ENCODE results near the gene SARS1.
"Not testable (repeated sequence)": the region's sequence is repeated elsewhere in the genome, so short reads cannot be mapped to it uniquely, and the experiment has no call there.

Gene SARS1, protein sequence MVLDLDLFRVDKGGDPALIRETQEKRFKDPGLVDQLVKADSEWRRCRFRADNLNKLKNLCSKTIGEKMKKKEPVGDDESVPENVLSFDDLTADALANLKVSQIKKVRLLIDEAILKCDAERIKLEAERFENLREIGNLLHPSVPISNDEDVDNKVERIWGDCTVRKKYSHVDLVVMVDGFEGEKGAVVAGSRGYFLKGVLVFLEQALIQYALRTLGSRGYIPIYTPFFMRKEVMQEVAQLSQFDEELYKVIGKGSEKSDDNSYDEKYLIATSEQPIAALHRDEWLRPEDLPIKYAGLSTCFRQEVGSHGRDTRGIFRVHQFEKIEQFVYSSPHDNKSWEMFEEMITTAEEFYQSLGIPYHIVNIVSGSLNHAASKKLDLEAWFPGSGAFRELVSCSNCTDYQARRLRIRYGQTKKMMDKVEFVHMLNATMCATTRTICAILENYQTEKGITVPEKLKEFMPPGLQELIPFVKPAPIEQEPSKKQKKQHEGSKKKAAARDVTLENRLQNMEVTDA

DNA sequence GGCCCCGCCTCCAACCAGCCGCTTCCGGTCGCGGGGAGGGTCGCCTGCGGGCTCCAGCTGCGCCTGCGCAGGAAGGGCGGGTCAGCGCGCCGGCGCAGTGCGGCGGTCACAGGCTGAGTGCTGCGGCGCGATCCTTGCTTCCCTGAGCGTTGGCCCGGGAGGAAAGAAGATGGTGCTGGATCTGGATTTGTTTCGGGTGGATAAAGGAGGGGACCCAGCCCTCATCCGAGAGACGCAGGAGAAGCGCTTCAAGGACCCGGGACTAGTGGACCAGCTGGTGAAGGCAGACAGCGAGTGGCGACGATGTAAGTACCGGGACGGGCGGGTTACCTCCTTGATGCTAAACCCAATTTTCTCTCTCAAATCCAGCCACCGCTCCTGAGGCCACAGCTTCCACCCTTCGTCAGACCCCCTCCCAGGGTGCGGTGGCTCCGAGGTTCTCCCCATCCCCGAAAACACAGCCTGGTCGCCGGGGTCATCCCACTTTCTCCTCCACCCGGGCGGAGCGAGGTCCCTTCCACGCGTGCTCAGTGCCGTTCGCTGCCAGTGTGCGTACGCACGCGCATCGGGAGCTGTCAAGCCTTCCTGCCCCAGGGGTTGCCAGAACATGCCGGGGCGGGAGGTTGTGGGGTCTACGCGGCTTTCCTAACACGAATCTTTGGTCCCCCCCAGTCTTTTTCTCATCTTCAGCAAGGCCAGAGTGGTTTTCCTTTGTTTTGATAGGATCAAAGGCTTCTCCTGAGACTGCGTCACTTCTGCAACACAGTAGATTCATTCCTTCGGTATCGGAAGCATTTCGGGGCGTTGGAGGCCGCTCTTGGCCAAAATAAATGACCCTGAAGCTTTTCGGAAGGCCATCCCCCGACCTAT lies at the start of gene SARS1:
Gene SARS1 (plus strand): TSS at position 95 of the 870 bp plus-strand sequence. CDS start 75 bp downstream, at position 170.
- DNase-seq (ENCODE audit: low read depth in 2 of 2): peak; percentile 80 to 81

DNA sequence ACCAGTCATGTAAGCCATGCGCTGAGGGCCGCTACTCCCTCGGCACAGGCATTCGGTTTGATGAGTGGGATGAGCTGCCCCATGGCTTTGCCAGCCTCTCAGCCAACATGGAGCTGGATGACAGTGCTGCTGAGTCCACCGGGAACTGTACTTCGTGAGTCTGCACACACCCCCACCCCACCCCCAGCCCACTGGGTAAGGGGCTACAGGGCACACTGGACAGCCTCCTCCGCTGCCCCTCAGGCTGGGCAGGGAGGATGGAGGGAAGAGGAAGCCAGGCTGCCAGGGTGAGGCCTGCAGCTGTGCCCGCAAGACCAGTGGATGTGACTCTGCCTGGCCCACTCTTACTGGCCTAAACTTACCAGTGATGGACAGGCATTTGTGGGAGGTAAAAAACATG lies 49.2 kb upstream of the SARS1 start:
- no peak for DNase-seq (ENCODE audit: low read depth in 2 of 2)

DNA sequence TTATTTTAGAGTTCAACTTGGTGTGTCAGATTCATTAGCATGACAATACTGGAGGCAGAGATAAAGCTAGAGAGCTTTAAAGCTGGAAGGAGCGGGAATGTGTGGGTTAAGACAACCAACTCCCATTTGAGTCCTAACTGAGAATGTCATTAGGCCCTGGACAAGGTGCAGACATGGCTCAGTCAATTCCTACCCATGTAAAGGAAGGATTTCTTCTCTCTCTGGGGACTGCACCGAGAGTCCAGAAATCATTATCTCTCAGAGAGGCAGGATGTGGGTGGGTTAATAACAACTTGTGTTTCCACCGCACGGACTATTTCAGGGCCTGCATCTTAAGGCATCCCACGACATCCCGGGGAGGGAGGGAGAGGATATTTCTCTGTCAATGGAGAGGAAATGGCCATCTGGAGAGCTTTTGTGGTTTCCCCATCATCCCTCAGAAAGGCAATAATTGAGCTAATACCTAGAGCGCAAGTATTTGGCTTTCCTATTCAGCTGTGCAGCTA lies 46.7 kb upstream of the SARS1 start:
- no peak for DNase-seq (ENCODE audit: low read depth in 2 of 2)

DNA sequence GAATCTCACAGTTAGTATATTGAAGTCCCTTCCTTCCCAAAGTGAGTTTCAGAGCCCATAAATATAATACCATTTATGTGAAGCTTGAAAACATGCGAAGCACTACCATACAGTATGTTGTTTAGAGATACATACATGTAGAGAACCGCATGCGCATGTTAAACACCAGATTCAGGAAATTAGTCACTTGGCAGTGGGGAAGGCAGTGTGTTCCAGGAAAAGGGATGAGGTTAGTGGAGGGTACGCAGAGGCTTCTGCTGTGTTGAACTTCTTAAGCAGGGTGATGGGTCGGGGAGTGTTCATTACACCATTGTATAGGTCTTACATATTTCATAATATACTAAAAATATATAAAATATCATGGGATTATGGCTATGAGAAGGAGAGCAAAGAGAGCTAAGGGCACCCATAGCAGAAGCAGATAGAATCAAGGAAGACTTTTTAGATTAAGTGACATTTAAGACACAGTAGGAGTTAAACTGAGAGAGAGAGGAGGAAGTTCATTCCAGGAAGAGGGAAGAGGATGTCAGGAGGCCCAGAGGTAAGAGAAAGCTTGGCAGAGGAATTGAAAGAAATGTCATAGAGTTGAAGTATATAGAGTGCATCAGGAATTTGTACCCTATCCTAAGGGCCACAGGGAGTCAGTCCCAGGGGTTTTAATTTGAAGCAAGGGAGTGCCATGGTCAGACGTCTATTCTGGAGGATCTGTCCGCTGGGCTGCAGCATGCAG lies 43.5 kb upstream of the SARS1 start:
- DNase-seq (ENCODE audit: low read depth in 2 of 2): no peak

DNA sequence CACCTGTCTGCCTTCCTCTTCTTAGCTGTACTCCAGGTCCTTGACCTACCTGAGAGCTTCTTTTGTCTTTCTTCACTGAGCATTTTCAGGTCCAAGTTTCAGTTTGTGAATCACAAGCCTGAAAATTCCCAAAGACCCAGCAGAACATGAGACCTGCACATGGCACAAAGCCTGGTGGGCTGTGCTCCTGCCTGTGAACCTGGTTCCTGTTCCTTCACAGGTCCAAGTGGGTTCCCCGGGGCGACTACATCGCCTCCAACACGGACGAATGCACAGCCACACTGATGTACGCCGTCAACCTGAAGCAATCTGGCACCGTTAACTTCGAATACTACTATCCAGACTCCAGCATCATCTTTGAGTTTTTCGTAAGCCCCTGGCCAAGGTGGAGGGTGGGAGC lies 42.1 kb upstream of the SARS1 start:
- no peak for DNase-seq (ENCODE audit: low read depth in 2 of 2)

DNA sequence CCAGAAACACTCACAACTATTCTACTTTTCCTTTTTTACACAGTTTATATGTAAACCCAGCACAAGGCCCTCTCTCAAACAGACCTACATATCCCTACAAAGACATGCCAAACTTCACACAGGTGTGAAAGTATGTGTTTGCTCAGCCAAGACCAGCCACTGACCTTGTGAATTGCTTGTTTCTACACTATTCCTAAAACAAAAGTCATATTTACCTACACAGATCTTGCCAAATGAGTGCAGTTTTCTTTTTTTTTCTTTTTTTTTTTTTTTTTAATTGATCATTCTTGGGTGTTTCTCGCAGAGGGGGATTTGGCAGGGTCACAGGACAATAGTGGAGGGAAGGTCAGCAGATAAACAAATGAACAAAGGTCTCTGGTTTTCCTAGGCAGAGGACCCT lies 37.4 kb upstream of the SARS1 start:
- not testable (repeated sequence) for DNase-seq (ENCODE audit: low read depth in 2 of 2)

DNA sequence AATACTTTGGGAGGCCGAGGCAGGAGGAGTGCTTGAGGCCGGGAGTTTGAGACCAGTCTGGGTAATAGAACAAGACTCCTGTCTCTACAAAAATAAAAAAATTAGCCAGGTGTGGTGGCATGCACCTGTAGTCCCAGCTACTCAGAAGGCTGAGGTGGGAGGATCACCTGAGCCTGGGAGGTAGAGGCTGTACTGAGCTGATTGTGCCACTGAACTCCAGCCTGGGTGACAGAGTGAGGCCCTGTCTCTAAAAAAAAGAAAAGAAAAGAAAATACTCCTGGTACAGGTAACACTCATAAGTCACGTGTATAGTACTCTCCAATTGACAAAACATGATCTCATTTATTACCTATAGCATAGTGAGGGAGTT lies 33.0 kb upstream of the SARS1 start:
- DNase-seq (ENCODE audit: low read depth in 2 of 2): not testable (repeated sequence)

DNA sequence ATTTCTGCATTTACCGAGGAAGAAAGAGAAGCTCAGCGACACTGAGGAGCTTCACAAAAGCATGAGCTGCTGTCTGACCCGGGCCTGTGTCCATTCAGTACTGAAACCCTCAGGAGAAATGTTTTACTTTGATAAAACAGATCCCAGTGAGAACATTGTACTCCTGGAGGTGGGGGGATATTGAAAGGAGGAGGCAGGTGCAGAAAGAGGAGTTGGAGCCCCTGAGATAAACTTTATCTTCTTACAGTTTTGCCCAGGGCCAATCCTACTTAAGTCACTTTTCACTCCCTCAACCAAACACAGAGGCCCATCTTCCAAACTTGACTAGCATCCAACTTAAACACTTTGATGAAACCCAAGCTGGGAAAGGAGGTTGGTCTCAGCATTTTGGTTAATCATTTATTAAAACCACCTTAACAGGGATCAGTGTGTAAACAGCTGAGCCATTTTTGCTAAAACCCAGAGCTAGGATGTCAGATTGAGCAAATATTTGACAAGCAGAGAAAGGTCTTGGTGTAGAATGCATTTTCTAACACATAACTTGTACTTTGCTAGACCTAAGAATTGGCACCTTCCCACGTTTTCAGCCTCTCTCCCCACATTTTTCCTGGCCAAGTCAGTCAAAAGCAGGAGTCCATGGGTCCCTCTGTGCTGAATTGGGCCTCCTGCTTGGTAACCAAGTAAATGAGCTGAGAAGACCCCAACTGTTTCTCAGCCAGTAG lies 32.5 kb upstream of the SARS1 start:
- no peak for DNase-seq (ENCODE audit: low read depth in 2 of 2)

DNA sequence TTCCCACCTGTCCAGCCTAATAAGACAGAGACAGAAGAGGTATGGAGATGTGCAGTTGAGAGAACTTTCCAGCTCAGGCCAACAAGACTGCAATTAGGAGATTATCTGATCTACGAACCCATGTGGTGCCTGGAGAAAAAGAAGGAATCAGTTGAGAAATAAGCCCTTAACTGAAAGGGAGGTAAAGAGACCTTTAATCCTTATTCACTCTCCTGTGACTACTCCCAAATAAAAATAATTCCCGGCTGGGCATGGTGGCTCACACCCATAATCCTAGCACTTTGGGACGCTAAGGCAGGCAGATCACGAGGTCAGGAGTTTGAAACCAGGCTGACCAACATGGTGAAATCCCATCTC lies 31.9 kb upstream of the SARS1 start:
- DNase-seq (ENCODE audit: low read depth in 2 of 2): no peak

DNA sequence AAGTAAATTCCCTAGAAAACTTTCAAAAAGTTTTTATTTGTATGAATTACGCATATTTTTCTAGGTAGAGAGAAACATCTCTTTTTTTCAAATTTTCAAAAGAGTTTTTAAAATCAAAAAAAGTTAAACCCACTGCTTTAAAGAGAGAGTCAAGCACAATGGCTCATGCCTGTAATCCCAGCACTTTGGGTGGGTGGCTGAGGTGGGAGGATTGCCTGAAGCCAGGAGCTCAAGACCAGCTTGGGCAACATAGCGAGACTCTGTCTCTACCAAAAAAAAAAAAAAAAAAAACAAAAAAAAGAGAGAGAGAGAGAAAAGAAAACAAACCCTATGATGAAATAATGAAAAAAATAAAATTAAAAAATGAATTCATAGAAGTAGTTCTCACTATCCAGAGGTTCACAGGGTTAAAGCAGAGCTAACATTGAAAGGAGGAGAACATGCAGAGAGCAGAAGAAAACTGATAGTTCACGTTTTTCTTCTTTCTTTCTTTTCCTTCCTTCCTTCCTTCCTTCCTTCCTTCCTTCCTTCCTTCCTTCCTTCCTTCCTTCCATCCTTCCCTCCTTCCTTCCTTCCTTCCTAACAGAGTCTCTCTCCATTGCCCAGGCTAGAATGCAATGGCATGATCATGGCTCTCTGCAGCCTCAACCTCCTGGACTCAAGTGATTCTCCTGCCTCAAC lies 30.5 kb upstream of the SARS1 start:
- no peak for DNase-seq (ENCODE audit: low read depth in 2 of 2)

DNA sequence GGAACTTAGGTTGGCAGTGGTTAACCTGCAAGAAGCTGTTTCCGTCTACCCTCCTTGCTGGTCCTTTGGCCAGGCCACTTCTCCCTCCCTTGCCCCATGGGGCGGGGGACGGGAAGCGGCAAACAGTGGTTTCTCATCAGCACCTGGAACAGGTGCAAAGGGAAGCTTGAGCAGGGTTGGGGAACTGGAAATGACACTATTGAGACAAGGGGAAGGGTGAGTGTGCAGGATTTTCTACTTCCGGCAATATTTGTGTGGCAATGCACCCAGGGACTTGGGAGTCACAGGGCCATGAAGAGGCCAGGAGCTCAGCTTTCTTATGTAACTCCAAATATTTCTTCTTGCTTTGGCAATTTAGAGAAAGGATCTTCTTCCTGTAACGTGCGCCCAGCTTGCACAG lies 29.0 kb upstream of the SARS1 start:
- DNase-seq (ENCODE audit: low read depth in 2 of 2): no peak

DNA sequence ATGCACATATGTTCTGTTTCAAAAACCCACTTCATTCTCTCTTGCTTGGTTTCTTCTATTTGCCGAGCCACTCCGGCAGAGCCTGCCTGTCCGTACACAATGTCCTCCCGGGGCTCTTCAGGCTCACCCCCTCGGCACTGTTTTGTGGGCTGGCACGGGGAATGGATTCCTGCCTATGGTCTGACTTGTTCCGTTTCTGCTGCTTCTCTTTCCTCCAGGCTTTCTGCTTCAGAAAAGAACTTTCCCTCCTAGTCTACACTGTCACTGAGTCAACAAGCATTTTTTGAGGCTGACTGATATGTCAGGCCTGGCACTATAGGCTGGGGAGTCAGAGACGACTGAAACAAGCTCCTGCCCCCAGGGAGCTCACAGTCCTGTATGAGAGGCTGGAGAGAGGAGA lies 28.4 kb upstream of the SARS1 start:
- no peak for DNase-seq (ENCODE audit: low read depth in 2 of 2)

DNA sequence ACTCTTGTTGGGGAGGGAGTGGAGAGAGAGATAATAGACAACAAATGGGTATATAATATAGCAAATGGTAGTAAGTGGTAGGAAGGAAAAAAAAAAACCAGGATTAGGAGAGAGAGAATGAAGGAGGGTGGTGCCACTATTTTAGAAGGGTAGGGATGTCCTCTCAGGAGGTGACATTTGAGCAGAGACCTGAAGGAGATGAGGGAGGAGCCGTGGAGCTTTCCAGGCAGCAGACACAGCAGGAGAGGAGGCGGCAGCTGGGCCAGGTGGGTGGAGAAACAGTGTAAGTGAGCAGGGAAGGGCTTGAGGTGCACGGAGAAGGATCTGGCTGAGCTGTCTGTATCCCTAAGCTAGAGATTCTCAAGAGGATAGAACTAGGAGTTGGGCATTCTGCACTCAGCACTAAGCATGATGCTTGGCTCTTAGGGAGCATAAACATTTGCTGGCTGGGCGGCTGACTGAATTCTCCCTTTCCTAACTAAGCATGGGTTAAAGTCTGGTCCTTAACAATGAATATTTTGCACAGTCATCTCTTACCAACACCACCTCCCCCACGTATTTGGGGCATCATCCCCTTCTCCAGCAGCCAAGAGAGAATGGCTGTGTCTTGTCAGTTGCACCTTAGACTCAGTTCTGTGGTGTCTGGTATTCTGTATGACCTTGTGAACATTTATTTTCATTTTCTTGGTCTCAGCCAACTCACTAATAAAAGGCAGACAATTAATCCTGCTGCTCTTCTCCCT lies 27.6 kb upstream of the SARS1 start:
- DNase-seq (ENCODE audit: low read depth in 2 of 2): no peak

DNA sequence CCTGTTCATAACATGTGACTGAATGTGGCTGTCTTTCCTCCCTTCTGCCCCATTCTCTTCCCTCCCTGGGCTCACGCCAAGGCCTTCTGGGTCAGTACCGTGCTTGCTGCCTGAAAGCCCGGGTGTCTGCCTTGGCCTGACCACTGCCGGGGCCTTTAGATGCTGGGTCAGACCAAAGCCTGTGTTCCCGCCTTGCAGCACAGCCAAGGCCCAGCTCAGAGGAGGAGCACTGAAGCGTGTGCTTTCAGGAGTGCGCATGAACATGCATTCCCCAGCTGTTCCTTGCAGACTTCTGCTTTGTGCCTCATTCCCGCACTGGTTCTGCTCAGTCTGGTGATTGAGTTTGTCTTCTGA lies 27.0 kb upstream of the SARS1 start:
- DNase-seq (ENCODE audit: low read depth in 2 of 2): no peak

DNA sequence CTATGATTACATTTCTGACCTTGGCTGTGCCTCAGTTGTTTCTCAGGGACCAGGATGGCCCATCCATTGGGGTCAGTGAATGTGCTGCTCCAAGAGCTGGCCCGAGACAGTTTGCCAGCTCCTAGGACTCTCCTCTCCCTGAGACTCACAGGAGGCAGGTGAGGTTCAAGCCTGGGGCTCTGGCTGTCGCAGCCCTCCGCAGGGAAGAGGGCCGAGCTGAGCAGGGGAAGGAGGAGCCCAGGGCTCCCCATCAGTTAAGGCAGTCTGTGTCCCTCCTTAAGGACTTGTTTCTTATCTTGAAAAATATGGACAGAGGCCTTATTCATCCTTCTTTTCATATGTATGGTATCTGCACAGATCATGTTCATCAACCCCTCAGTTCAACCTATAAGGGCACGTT lies 26.6 kb upstream of the SARS1 start:
- no peak for DNase-seq (ENCODE audit: low read depth in 2 of 2)

DNA sequence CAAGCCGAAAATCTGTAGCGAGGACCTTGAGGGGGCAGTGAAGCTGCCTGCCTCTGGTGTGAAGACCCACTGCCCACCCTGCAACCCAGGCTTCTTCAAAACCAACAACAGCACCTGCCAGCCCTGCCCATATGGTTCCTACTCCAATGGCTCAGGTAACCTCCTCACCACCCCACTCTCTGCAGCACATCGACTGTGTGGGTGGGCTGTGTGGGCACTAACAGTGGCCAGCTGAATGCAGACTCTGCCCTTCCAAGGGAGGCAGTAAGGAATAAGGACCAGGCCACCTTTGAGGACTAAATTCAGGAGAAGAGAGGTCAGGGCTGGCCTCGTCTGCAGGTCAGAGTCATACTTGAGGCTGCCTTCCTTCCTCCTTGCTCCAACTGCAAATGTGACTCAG lies 25.5 kb upstream of the SARS1 start:
- DNase-seq (ENCODE audit: low read depth in 2 of 2): no peak

DNA sequence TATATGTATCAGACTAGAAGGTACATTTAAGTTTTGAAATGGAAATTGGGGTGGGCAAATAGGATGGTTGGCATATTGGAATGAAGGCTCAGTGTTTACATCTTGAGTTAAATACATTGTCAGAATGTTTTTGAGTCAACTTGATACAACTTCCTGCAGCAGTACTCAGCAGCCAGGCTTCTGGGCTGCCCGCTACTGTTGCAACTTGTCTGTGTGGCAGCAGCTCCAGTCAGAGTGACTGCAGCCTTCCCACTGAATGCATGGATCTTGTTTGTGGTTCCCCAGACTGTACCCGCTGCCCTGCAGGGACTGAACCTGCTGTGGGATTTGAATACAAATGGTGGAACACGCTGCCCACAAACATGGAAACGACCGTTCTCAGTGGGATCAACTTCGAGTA lies 24.9 kb upstream of the SARS1 start:
- no peak for DNase-seq (ENCODE audit: low read depth in 2 of 2)

DNA sequence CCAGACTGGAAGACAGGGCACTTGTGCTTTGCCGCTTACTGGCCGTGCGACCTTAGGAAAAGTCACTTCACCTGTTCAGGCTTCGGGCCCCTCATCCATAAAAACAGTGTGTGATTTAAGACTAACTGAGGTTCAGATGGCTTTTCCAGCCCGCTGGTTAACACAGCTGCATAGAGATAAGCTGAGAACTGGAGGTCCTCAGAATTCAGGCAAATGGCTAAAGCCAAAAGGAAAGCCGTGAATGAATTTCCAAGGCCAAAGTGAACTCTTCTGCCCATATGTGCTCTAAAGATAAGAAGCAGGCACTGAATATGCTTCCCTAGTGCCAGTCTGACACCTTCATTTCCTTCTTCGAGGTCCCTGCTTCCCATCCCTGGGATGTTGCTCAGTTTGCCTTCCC lies 23.5 kb upstream of the SARS1 start:
- DNase-seq (ENCODE audit: low read depth in 2 of 2): no peak

DNA sequence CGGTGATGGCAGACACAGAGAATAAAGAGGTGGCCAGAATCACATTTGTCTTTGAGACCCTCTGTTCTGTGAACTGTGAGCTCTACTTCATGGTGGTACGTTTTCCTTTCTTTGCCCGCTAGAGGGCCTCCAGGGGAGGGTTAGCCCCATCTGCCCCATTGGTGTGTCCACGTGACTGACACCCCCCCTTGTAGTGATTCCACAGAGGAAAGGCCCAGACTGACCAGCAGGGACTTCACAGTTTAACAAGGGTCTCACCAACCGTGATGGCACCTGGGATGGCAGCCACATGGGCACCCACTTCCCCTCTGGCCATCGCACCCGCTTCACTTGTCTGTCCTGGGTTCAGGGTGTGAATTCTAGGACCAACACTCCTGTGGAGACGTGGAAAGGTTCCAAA lies 22.3 kb upstream of the SARS1 start:
- DNase-seq (ENCODE audit: low read depth in 2 of 2): no peak

DNA sequence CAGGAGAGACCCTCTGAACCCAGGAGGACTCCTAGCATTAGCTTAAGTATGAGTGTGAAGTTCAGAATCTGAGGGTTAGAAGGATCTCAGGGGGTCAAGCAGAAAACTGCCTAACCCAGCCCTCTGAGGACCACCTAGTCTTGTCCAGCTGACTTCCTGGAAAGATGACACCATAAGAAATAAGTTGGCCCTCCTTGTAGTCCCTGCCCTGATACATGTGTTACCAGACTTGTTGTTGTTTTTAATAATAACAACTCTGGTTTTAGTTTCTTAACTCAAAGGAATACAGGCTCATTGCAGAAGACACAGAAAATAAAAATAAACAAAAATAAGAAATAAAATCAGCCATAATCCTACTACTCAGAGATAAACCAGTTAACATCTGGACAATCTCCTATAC lies 21.8 kb upstream of the SARS1 start:
- no peak for DNase-seq (ENCODE audit: low read depth in 2 of 2)

Measured in stimulated activated CD4-positive, alpha-beta T cell treated with anti-CD3 and anti-CD28 coated beads, Interleukin-4, amount 100 ng/mL, for 48 hours (primary cell).